Fibroblast of lung (primary cell): Measurements from ENCODE around the gene SLC6A4.

Source experiments
- CTCF ChIP-seq, 2 donors: IDR thresholded peaks in 1 of 2; conservative IDR thresholded peaks in 1 of 2; 1 replicate in 1 of 2; 2 replicates in 1 of 2; pipeline ENCODE4 v1.5.1; 2011 to 2012; ENCODE audit warnings: low read length in 2 of 2, control low read depth in 1 of 2, inconsistent platforms in 1 of 2, low read depth in 1 of 2, mild to moderate bottlenecking in 1 of 2
- EZH2 ChIP-seq: IDR thresholded peaks from 2 replicates; pipeline ENCODE4 v1.5.1; 2012; ENCODE audit warnings: low read length, control low read depth, mild to moderate bottlenecking; ENCODE audit errors: missing control alignments

- no peak for TF ChIP-seq CTCF (conservative IDR thresholded peaks at IDR 0.05 in 1 of 2, IDR thresholded peaks at IDR 0.05 in 1 of 2; ENCODE audit: low read depth in 1 of 2, low read length in 2 of 2)
- no peak for TF ChIP-seq EZH2
Measured at GRCh38 chr17:30279156-30279555, 43.7 kb upstream of the SLC6A4 start.
